ENCODE data around the gene IFNGR2. TPM values are rescaled to one million over a fixed set of nuclear protein-coding genes. Genes with fewer than 3 reads are reported as not detected.
A peak's percentile ranks its signal among the peaks of the same experiment; 100 is the strongest.

Gene IFNGR2
- total RNA-seq, 4 donors from 2014 or later: 25.4 to 67.6 (median 58.3) TPM

- DNase-seq: no peak
- Histone ChIP-seq H3K9me3 (no peaks in the 10 kb centered on the region), H3K27ac (no peak overlapping the region), H3K4me1 (peaks cover 0 to 3% of the 10 kb centered on the region in 2 donors), H3K27me3 (no peaks in the 10 kb centered on the region), H3K36me3 (no peaks in the 10 kb centered on the region), H3K4me3 (no peak overlapping the region)
- TF ChIP-seq POLR2A (IDR thresholded peaks at IDR 0.05): no peak
- TF ChIP-seq, protein P1, sequence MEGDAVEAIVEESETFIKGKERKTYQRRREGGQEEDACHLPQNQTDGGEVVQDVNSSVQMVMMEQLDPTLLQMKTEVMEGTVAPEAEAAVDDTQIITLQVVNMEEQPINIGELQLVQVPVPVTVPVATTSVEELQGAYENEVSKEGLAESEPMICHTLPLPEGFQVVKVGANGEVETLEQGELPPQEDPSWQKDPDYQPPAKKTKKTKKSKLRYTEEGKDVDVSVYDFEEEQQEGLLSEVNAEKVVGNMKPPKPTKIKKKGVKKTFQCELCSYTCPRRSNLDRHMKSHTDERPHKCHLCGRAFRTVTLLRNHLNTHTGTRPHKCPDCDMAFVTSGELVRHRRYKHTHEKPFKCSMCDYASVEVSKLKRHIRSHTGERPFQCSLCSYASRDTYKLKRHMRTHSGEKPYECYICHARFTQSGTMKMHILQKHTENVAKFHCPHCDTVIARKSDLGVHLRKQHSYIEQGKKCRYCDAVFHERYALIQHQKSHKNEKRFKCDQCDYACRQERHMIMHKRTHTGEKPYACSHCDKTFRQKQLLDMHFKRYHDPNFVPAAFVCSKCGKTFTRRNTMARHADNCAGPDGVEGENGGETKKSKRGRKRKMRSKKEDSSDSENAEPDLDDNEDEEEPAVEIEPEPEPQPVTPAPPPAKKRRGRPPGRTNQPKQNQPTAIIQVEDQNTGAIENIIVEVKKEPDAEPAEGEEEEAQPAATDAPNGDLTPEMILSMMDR (IDR thresholded peaks at IDR 0.05): no peak
- intact Hi-C loops (cut with DNase I; ENCODE audit: low total_unique reads): no loop called here
Observed at GRCh38 chr21:33427051-33427450, 23.8 kb downstream of the IFNGR2 start.

DNA sequence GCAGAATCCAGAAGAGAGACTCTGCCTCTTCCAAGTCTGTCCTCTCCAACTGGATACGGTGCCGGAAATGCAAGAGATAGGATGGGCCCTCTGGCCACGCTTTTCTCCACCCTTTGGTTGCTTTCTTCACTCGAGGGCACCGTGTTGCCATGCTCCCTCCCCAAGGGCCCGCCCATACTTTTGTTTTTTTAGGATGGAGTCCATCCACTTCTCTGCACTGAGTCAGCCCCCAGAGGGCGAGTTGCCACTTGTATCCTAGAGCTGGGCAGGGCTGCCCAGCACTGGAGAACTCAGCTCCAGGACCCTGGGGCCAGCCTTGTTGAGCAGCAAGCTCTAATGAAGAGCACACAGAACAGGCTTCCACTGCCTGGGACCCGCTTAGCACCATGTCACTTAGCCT lies 25.5 kb downstream of the IFNGR2 start:
- H3K27ac ChIP-seq: peak overlapping the region; percentile 23 to 51
- H3K36me3 ChIP-seq: no peaks in the 10 kb centered on the region
- H3K9me3 ChIP-seq: no peaks in the 10 kb centered on the region
- H3K4me1 ChIP-seq: peaks cover 0 to 3% of the 10 kb centered on the region in 2 donors
- DNase-seq: no peak
- no peak overlapping the region for H3K4me3 ChIP-seq
- no peak for TF ChIP-seq POLR2A (IDR thresholded peaks at IDR 0.05)
- TF ChIP-seq, protein P1 (IDR thresholded peaks at IDR 0.05): no peak
- intact Hi-C loops (cut with DNase I; ENCODE audit: low total_unique reads): no loop called here
- H3K27me3 ChIP-seq: no peaks in the 10 kb centered on the region

DNA sequence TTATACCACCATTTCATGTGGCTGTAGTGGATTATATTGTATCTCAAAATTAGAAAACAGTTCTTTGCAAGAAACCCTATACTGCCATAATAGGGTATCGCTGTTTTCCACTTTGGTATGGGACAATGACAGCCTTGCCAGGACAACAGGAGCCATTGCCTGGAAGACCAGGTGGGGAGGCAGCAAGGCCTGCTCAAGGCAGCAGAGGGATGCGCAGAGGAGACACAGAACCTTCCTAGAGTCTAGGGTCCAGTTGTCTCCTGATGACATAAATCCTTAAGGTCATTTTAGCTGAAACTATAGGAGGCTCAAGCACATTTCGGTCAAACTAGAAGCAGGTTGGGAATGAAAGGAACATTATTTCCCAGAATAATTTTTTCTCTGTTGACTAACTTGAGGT lies 27.6 kb downstream of the IFNGR2 start:
- Histone ChIP-seq H3K36me3 (no peaks in the 10 kb centered on the region), H3K27me3 (no peaks in the 10 kb centered on the region), H3K9me3 (no peaks in the 10 kb centered on the region), H3K4me1 (peaks cover 0 to 3% of the 10 kb centered on the region in 2 donors), H3K4me3 (no peak overlapping the region), H3K27ac (no peak overlapping the region)
- intact Hi-C loops (cut with DNase I; ENCODE audit: low total_unique reads): no loop called here
- TF ChIP-seq POLR2A (IDR thresholded peaks at IDR 0.05): no peak
- TF ChIP-seq, protein P1 (IDR thresholded peaks at IDR 0.05): no peak
- DNase-seq: no peak

DNA sequence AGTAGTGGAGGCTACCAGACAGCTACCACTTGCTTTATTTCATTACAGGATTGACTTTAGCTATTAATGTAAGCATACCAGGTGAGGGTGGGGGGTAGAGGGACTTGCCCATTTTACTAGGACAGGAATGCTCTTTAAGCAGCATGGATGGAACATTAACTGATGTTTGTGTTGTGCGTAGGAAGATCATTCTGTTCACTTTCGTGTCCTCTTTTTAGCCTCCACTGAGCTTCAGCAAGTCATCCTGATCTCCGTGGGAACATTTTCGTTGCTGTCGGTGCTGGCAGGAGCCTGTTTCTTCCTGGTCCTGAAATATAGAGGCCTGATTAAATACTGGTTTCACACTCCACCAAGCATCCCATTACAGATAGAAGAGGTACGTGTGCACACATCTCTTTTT lies 29.3 kb downstream of the IFNGR2 start:
- DNase-seq: no peak
- Histone ChIP-seq H3K9me3 (no peaks in the 10 kb centered on the region), H3K27me3 (no peaks in the 10 kb centered on the region), H3K4me1 (peaks cover 0 to 3% of the 10 kb centered on the region in 2 donors), H3K27ac (no peak overlapping the region), H3K36me3 (no peaks in the 10 kb centered on the region), H3K4me3 (no peak overlapping the region)
- TF ChIP-seq POLR2A (IDR thresholded peaks at IDR 0.05): no peak
- TF ChIP-seq, protein P1 (IDR thresholded peaks at IDR 0.05): no peak
- intact Hi-C loops (cut with DNase I; ENCODE audit: low total_unique reads): no loop called here

DNA sequence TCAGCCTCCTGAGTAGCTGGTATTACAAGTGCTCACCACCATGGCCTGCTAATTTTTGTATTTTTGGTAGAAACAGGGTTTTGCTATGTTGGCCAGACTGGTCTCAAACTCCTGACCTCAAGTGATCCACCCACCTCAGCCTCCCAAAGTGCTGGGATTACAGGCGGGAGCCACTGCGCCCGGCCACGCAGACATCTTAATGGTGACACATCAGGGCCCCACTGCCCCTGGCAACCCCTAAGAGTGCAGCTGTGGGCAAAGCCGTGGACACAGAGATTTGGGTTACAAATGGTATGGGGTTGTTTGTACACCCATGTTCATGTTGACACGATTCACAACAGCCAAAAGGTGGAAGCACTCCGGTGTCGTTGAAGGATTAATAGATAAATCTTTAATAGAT lies 29.8 kb downstream of the IFNGR2 start:
- Histone ChIP-seq H3K27ac (peak overlapping the region in 1 of 2 donors; percentile 16), H3K9me3 (no peaks in the 10 kb centered on the region), H3K36me3 (no peaks in the 10 kb centered on the region), H3K4me1 (peaks cover 0 to 3% of the 10 kb centered on the region in 2 donors), H3K4me3 (no peak overlapping the region), H3K27me3 (no peaks in the 10 kb centered on the region)
- no peak for TF ChIP-seq POLR2A (IDR thresholded peaks at IDR 0.05)
- TF ChIP-seq, protein P1 (IDR thresholded peaks at IDR 0.05): no peak
- intact Hi-C loops (cut with DNase I; ENCODE audit: low total_unique reads): no loop called here
- DNase-seq: no peak
